Measurements from ENCODE around the gene ARHGEF40. TPM values are rescaled to one million over a fixed set of nuclear protein-coding genes. Genes with fewer than 3 reads are reported as not detected.

Gene ARHGEF40
- total RNA-seq, 1 experiment from 2014 or later: 2.7 TPM

- ATAC-seq (no peak), DNase-seq (no peak)
- H3K4me1 ChIP-seq (ENCODE audit: insufficient read depth, low read length): no peaks in the 10 kb centered on the region
- H3K4me2 ChIP-seq (ENCODE audit: low read length): no peak within 1 kb of the TSS
- ChIA-PET CTCF (no interaction called here), POLR2A (ENCODE audit: unreplicated experiment) (no interaction called here)
- no peaks in the 10 kb centered on the region for H3K9me3 ChIP-seq (ENCODE audit: low read length)
- intact Hi-C loops (cut with micrococcal nuclease): no loop called here
- no TSS peak for BruUV-seq (replicated peaks)
- no peak within 1 kb of the TSS for H3K4me3 ChIP-seq (ENCODE audit: low read length)
- H3F3A ChIP-seq (ENCODE audit: low read length, unreplicated experiment): no peaks in the 10 kb centered on the region
- H4K20me1 ChIP-seq (ENCODE audit: low read length): no peaks in the 10 kb centered on the region
- no peak within 1 kb of the TSS for H3K27ac ChIP-seq (ENCODE audit: low read length)
- TF ChIP-seq EZH2phosphoT487 (IDR thresholded peaks at IDR 0.05; ENCODE audit: borderline replicate concordance, low read length): no peak
- no peak for TF ChIP-seq CTCF (conservative IDR thresholded peaks at IDR 0.05; ENCODE audit: low read depth, low read length)
- TF ChIP-seq EZH2 (IDR thresholded peaks at IDR 0.05; ENCODE audit: low read length, unreplicated experiment): no peak
- H3K9me2 ChIP-seq (replicated peaks; ENCODE audit: low read length): no peaks in the 10 kb centered on the region
- no peaks in the 10 kb centered on the region for H3K36me3 ChIP-seq (ENCODE audit: low read depth, low read length)
- no peak within 1 kb of the TSS for H2AFZ ChIP-seq (ENCODE audit: low read length)
- H3K79me2 ChIP-seq (ENCODE audit: low read length): no peaks in the 10 kb centered on the region
- peaks cover 85% of the 10 kb centered on the region for H3K27me3 ChIP-seq (ENCODE audit: low read length)
- H3K9ac ChIP-seq (ENCODE audit: low read length): no peak within 1 kb of the TSS
Observed at GRCh38 chr14:21034707-21035106, 35.4 kb upstream of the ARHGEF40 start, which contains the start of gene RNASE13. TSS of gene RNASE13 (minus strand) at chr14:21034807. CDS start at chr14:21034288, 519 bp downstream.

GRCh38 chr14:21036751-21037150 is 33.4 kb upstream of the ARHGEF40 start:
- no peak overlapping the region for H3K4me2 ChIP-seq (ENCODE audit: low read length)
- no peaks in the 10 kb centered on the region for H3K79me2 ChIP-seq (ENCODE audit: low read length)
- no peak overlapping the region for H3K27ac ChIP-seq (ENCODE audit: low read length)
- no peaks in the 10 kb centered on the region for H3K9me2 ChIP-seq (replicated peaks; ENCODE audit: low read length)
- H3K4me1 ChIP-seq (ENCODE audit: insufficient read depth, low read length): no peaks in the 10 kb centered on the region
- ChIA-PET CTCF (no interaction called here), POLR2A (ENCODE audit: unreplicated experiment) (interaction anchor here (0.6 kb wide), 1 partner anchor 1218 kb away, joined by 4 read pairs; no protein-coding TSS in a partner anchor)
- no peak for TF ChIP-seq CTCF (conservative IDR thresholded peaks at IDR 0.05; ENCODE audit: low read depth, low read length)
- no peak for TF ChIP-seq EZH2phosphoT487 (IDR thresholded peaks at IDR 0.05; ENCODE audit: borderline replicate concordance, low read length)
- no peak for TF ChIP-seq EZH2 (IDR thresholded peaks at IDR 0.05; ENCODE audit: low read length, unreplicated experiment)
- H4K20me1 ChIP-seq (ENCODE audit: low read length): no peaks in the 10 kb centered on the region
- H3K9ac ChIP-seq (ENCODE audit: low read length): no peak overlapping the region
- no peaks in the 10 kb centered on the region for H3K9me3 ChIP-seq (ENCODE audit: low read length)
- H3K27me3 ChIP-seq (ENCODE audit: low read length): peaks cover 65% of the 10 kb centered on the region
- intact Hi-C loops (cut with micrococcal nuclease): no loop called here
- DNase-seq (peak; percentile 32), ATAC-seq (no peak)
- H2AFZ ChIP-seq (ENCODE audit: low read length): no peak overlapping the region
- no TSS peak for BruUV-seq (replicated peaks)
- H3F3A ChIP-seq (ENCODE audit: low read length, unreplicated experiment): no peaks in the 10 kb centered on the region
- H3K4me3 ChIP-seq (ENCODE audit: low read length): no peak overlapping the region
- H3K36me3 ChIP-seq (ENCODE audit: low read depth, low read length): no peaks in the 10 kb centered on the region

- CTCF ChIA-PET: no interaction called here
- POLR2A ChIA-PET (ENCODE audit: unreplicated experiment): interaction anchor here (0.6 kb wide), 1 partner anchor 1218 kb away, joined by 4 read pairs; no protein-coding TSS in a partner anchor
- no peaks in the 10 kb centered on the region for H3K36me3 ChIP-seq (ENCODE audit: low read depth, low read length)
- no peak overlapping the region for H3K4me3 ChIP-seq (ENCODE audit: low read length)
- no TSS peak for BruUV-seq (replicated peaks)
- no peaks in the 10 kb centered on the region for H3K9me3 ChIP-seq (ENCODE audit: low read length)
- H3K4me1 ChIP-seq (ENCODE audit: insufficient read depth, low read length): no peaks in the 10 kb centered on the region
- DNase-seq: no peak
- intact Hi-C loops (cut with micrococcal nuclease): no loop called here
- no peaks in the 10 kb centered on the region for H3K9me2 ChIP-seq (replicated peaks; ENCODE audit: low read length)
- no peaks in the 10 kb centered on the region for H3F3A ChIP-seq (ENCODE audit: low read length, unreplicated experiment)
- no peak overlapping the region for H3K4me2 ChIP-seq (ENCODE audit: low read length)
- H4K20me1 ChIP-seq (ENCODE audit: low read length): no peaks in the 10 kb centered on the region
- TF ChIP-seq EZH2phosphoT487 (IDR thresholded peaks at IDR 0.05; ENCODE audit: borderline replicate concordance, low read length) (no peak), CTCF (conservative IDR thresholded peaks at IDR 0.05; ENCODE audit: low read depth, low read length) (no peak), EZH2 (IDR thresholded peaks at IDR 0.05; ENCODE audit: low read length, unreplicated experiment) (no peak)
- no peak overlapping the region for H3K9ac ChIP-seq (ENCODE audit: low read length)
- H3K27ac ChIP-seq (ENCODE audit: low read length): no peak overlapping the region
- H2AFZ ChIP-seq (ENCODE audit: low read length): no peak overlapping the region
- no peak for ATAC-seq
- no peaks in the 10 kb centered on the region for H3K79me2 ChIP-seq (ENCODE audit: low read length)
- peaks cover 61% of the 10 kb centered on the region for H3K27me3 ChIP-seq (ENCODE audit: low read length)
Observed at GRCh38 chr14:21037156-21037555, 32.9 kb upstream of the ARHGEF40 start.
